Pancreas (tissue), 10 donors: Measurements from ENCODE around the gene APP. TPM values are rescaled to one million over a fixed set of nuclear protein-coding genes. Genes with fewer than 3 reads are reported as not detected.

Experiments
- ATAC-seq, 4 donors: fragments of 200-7000 bp; cut with Tn5 transposase; one replicate each; pipeline versions ENCODE4 v1.8.0 to v1.9.1; 2020; ENCODE audit warnings: mild to moderate bottlenecking in 4 of 4, moderate library complexity in 4 of 4
- DNase-seq, 6 donors: peaks; one replicate each; pipeline ENCODE4 v3.0.0-alpha.2; 2020
- FAIRE-seq: peaks from 2 replicates; lab custom pipeline; 2012; peaks lifted over from hg19 to GRCh38; lab: Jason Lieb, UNC
- H3K27ac ChIP-seq, 4 donors: fragments of 200-600 bp; sonication (generic); 1 replicate in 3 of 4; 2 replicates in 1 of 4; pipeline versions ENCODE4 v1.5.0 to v1.8.0; 2020
- H3K27me3 ChIP-seq, 4 donors: fragments of 200-600 bp; one replicate each; pipeline ENCODE4 v1.8.0; 2021
- H3K36me3 ChIP-seq, 3 donors: fragments of 200-600 bp; sonication (generic) in 1 of 3; one replicate each; pipeline versions ENCODE4 v1.5.0 to v1.8.0; 2020 to 2021
- H3K4me1 ChIP-seq, 3 donors: fragments of 200-600 bp; one replicate each; pipeline ENCODE4 v1.8.0; 2021
- H3K4me3 ChIP-seq, 4 donors: fragments of 200-600 bp; sonication (generic) in 2 of 4; one replicate each; pipeline versions ENCODE4 v1.5.0 to v1.8.0; 2020 to 2021
- H3K9me3 ChIP-seq, 4 donors: fragments of 200-600 bp; one replicate each; pipeline ENCODE4 v1.8.0; 2021
- CTCF ChIP-seq, 4 donors: fragments of 200-600 bp; sonication (generic) in 3 of 4; IDR thresholded peaks; one replicate each; pipeline versions ENCODE4 v1.5.0 to v1.8.0; 2021; ENCODE audit warnings: antibody characterized with exemption in 4 of 4
- WGBS, 2 donors: extraction: QIAGEN DNeasy Blood & Tissue Kit; methylation state at CpG; one replicate each; pipeline ENCODE4 v1.1.7; 2013; 5-methylcytosine and 5-hydroxymethylcytosine counted together
- intact Hi-C, 3 donors: fragments of 100-400 bp; cut with DNase I; formaldehyde crosslinking; loops; one replicate each; pipeline versions ENCODE4 v1.11.1 to v1.14.2; 2022
- polyA plus RNA-seq, 2 donors: library from polyadenylated mRNA; stranded (reverse); fragments of 200-250 nt; gene quantifications; one replicate each; pipeline ENCODE4 v1.2.3, GENCODE V29; 2013
- total RNA-seq, 6 donors: library from RNA; stranded (reverse); fragmentation: NEBNext Ultra II Directional in 4 of 6; extraction: Animal tissue kit (Norgen Biotek cat#: 25700) in 4 of 6; gene quantifications; one replicate each; pipeline versions ENCODE4 v1.2.1 to v1.2.4, GENCODE V29; 2021 to 2023
- donor health status: healthy with polysubstance abuse.
- donor health status: DM: no; HTN: no; CAD: no; lungs with moderate emphysema.
- donor health status: DM: no; HTN: no; CAD: no.
- donor health status: control.
- donor health status: control.
- donor health status: Bipolar disorder and iron deficiency.
- donor health status: DM: yes; HTN: yes; CAD: no.
- donor health status: DM: no; HTN: no; CAD: no.
- donor health status: DM: no; HTN: no; CAD: no.
- donor health status: DM: yes; HTN: yes; CAD: no.

Gene APP
- total and polyA plus RNA-seq, 8 donors = 50.7 to 372 (median 165) TPM

- intact Hi-C loops = no loop called here
- Histone ChIP-seq H3K27me3 (no peaks in the 10 kb centered on the region), H3K4me1 (no peaks in the 10 kb centered on the region), H3K27ac (no peak overlapping the region), H3K4me3 (no peak overlapping the region), H3K9me3 (no peaks in the 10 kb centered on the region), H3K36me3 (no peaks in the 10 kb centered on the region)
- DNase-seq (no peak), ATAC-seq (no peak), FAIRE-seq (no peak)
- 84 to 86% methylated on average over 3 of the region's 3 CpGs for WGBS, 2 donors
- TF ChIP-seq CTCF (IDR thresholded peaks at IDR 0.05) = no peak
Observed at GRCh38 chr21:25959799-25960198, 210.8 kb downstream of the APP start.

GRCh38 chr21:25956993-25957714, 213.4 kb downstream of the APP start:
- Histone ChIP-seq H3K36me3 (peaks cover 0 to 9% (median 0%) of the 10 kb centered on the region in 3 donors), H3K4me1 (no peaks in the 10 kb centered on the region), H3K9me3 (no peaks in the 10 kb centered on the region), H3K27ac (no peak overlapping the region), H3K27me3 (no peaks in the 10 kb centered on the region), H3K4me3 (no peak overlapping the region)
- ATAC-seq = no peak
- no peak for TF ChIP-seq CTCF (IDR thresholded peaks at IDR 0.05)
- FAIRE-seq = no peak
- DNase-seq = no peak
- WGBS, 2 donors = 58 to 66% methylated on average over 2 of the region's 2 CpGs
- intact Hi-C loops = no loop called here

DNA sequence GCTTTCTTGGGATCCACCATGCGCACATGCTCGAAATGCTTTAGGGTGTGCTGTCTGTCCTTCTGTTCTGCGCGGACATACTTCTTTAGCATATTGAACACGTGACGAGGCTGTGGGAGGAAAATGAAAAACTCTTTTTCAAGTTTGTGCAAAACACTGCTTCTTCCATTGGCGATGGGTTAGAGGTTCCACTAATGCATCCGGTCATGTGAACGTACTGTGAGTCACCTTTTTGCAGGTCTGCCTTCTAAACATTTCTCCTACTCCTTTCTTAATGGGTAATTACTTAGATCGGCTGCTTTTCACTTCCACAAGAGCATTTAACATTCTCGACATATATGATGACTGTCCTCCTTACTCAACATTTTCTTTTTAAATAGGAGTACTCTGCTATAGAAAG, 214.9 kb downstream of the APP start:
- intact Hi-C loops = no loop called here
- Histone ChIP-seq H3K9me3 (no peaks in the 10 kb centered on the region), H3K27me3 (no peaks in the 10 kb centered on the region), H3K27ac (no peak overlapping the region), H3K4me3 (no peak overlapping the region), H3K4me1 (no peaks in the 10 kb centered on the region), H3K36me3 (peaks cover 0 to 9% (median 0%) of the 10 kb centered on the region in 3 donors)
- FAIRE-seq (no peak), ATAC-seq (no peak), DNase-seq (no peak)
- 98% methylated on average over 11 of the region's 11 CpGs for WGBS, 2 donors
- TF ChIP-seq CTCF (IDR thresholded peaks at IDR 0.05) = no peak

GRCh38 chr21:25953659-25954058, 216.9 kb downstream of the APP start:
- no peak for TF ChIP-seq CTCF (IDR thresholded peaks at IDR 0.05)
- peak in 2 of 4 donors; percentile 22 to 39 for ATAC-seq
- DNase-seq = no peak
- no peaks in the 10 kb centered on the region for H3K4me1 ChIP-seq
- intact Hi-C loops = no loop called here
- no peak overlapping the region for H3K27ac ChIP-seq
- 64 to 67% methylated on average over 2 of the region's 2 CpGs for WGBS, 2 donors
- peaks cover 0 to 9% (median 0%) of the 10 kb centered on the region in 3 donors for H3K36me3 ChIP-seq
- H3K4me3 ChIP-seq = no peak overlapping the region
- FAIRE-seq = no peak
- H3K9me3 ChIP-seq = no peaks in the 10 kb centered on the region
- H3K27me3 ChIP-seq = no peaks in the 10 kb centered on the region

GRCh38 chr21:25953196-25953595, 217.4 kb downstream of the APP start:
- DNase-seq (no peak), ATAC-seq (no peak), FAIRE-seq (no peak)
- H3K9me3 ChIP-seq = no peaks in the 10 kb centered on the region
- no peaks in the 10 kb centered on the region for H3K27me3 ChIP-seq
- no peaks in the 10 kb centered on the region for H3K4me1 ChIP-seq
- intact Hi-C loops = no loop called here
- TF ChIP-seq CTCF (IDR thresholded peaks at IDR 0.05) = no peak
- no peak overlapping the region for H3K27ac ChIP-seq
- peaks cover 0 to 9% (median 0%) of the 10 kb centered on the region in 3 donors for H3K36me3 ChIP-seq
- H3K4me3 ChIP-seq = no peak overlapping the region
- 87 to 88% methylated on average over 3 of the region's 3 CpGs for WGBS, 2 donors
